H1 (cell line): ENCODE results near the gene TDRD9. TPM values are rescaled to one million over a fixed set of nuclear protein-coding genes. Genes with fewer than 3 reads are reported as not detected.

Experiments
- ASH2L ChIP-seq: fragments of 200-600, 300-600 bp; sonication (generic); IDR thresholded peaks from one replicate; pipeline ENCODE4 v1.7.1; 2017; ENCODE audit warnings: low read length
- MAFK ChIP-seq: IDR thresholded peaks from 2 replicates; pipeline ENCODE4 v1.6.1; 2012; ENCODE audit warnings: low read depth, mild to moderate bottlenecking, improper control_type of control experiment, low read length
- NRF1 ChIP-seq: IDR thresholded peaks from 2 replicates; pipeline ENCODE4 v1.6.1; 2011; ENCODE audit warnings: mild to moderate bottlenecking, low read depth, low read length, improper control_type of control experiment
- SIN3A ChIP-seq, 2 experiments: IDR thresholded peaks in 1 of 2; conservative IDR thresholded peaks in 1 of 2; 2 replicates each; pipeline ENCODE4 v1.6.1; 2011 to 2012; ENCODE audit warnings: low read length in 2 of 2, improper control_type of control experiment in 1 of 2, low read depth in 1 of 2, mild to moderate bottlenecking in 1 of 2
- SIX5 ChIP-seq: IDR thresholded peaks from 2 replicates; pipeline ENCODE4 v1.6.1; 2011; ENCODE audit warnings: mild to moderate bottlenecking, low read depth, low read length
- polyA plus RNA-seq, 7 experiments: library from polyadenylated mRNA; depleted of rRNA in 3 of 7; stranded (reverse) in 5 of 7; unstranded in 2 of 7; fragments of >200 nt in 5 of 7; fragments of 200-250 nt in 2 of 7; gene quantifications; 1 replicate in 5 of 7; 2 replicates in 1 of 7; 4 replicates in 1 of 7; pipeline versions ENCODE4 v1.2.1 to v1.2.3, GENCODE V29; 2011 to 2013; ENCODE audit warnings: missing spikeins in 2 of 7, mixed read lengths in 2 of 7
- total RNA-seq: library from RNA; stranded (reverse); fragmentation: NEBNext Ultra II Directional; extraction: Animal tissue kit (Norgen Biotek cat#: 25700); gene quantifications from 2 replicates; pipeline ENCODE4 v1.2.1, GENCODE V29; 2021
- TF ChIP-seq, protein P1 (sequence below): fragments of 300-600 bp; sonication (generic); IDR thresholded peaks from 2 replicates; pipeline ENCODE4 v1.7.1; 2012; ENCODE audit warnings: low read length, moderate library complexity, mild to moderate bottlenecking, inconsistent platforms; ENCODE audit not compliant: insufficient replicate concordance
- TF ChIP-seq, protein P2 (sequence below): IDR thresholded peaks from 2 replicates; pipeline ENCODE4 v1.6.1; 2011; ENCODE audit warnings: low read depth, mild to moderate bottlenecking, low read length; ENCODE audit not compliant: insufficient read depth
- TF ChIP-seq, protein P3 (sequence below), 3 experiments: IDR thresholded peaks; 1 replicate in 2 of 3; 2 replicates in 1 of 3; pipeline versions ENCODE4 v1.5.1 to v1.6.1; 2011; ENCODE audit warnings: low read length in 3 of 3, mild to moderate bottlenecking in 3 of 3, inconsistent platforms in 2 of 3, low read depth in 1 of 3, moderate library complexity in 1 of 3; ENCODE audit not compliant: insufficient read depth in 1 of 3; ENCODE audit errors: control extremely low read depth in 1 of 3

TDRD9 gene
- total and polyA plus RNA-seq, 2 of the 8 experiments (the other 6 are each of a cell fraction or from before 2014, with no cell fraction given), result not detected

DNA sequence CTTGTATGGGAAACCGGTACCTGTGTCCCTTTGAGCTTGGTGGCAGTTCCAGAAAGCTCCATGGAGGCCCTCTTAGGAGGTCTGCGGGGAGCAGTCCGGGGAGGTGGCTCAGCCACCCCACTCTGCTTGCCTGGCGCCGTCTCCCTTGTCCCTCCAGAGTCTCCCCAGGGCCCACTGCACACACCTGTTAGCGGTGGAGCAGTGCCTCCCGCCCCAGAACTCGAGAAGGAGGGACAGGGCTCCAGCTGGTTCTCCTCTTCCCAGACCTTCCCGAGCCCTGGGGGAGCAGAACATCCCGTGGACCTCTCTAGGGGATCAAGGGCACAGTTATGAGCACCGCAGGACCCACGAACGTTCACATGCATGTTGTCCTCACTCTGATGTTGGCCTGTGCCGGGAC, 168.1 kb downstream of the TDRD9 start (continued):
- TF ChIP-seq, protein P1, sequence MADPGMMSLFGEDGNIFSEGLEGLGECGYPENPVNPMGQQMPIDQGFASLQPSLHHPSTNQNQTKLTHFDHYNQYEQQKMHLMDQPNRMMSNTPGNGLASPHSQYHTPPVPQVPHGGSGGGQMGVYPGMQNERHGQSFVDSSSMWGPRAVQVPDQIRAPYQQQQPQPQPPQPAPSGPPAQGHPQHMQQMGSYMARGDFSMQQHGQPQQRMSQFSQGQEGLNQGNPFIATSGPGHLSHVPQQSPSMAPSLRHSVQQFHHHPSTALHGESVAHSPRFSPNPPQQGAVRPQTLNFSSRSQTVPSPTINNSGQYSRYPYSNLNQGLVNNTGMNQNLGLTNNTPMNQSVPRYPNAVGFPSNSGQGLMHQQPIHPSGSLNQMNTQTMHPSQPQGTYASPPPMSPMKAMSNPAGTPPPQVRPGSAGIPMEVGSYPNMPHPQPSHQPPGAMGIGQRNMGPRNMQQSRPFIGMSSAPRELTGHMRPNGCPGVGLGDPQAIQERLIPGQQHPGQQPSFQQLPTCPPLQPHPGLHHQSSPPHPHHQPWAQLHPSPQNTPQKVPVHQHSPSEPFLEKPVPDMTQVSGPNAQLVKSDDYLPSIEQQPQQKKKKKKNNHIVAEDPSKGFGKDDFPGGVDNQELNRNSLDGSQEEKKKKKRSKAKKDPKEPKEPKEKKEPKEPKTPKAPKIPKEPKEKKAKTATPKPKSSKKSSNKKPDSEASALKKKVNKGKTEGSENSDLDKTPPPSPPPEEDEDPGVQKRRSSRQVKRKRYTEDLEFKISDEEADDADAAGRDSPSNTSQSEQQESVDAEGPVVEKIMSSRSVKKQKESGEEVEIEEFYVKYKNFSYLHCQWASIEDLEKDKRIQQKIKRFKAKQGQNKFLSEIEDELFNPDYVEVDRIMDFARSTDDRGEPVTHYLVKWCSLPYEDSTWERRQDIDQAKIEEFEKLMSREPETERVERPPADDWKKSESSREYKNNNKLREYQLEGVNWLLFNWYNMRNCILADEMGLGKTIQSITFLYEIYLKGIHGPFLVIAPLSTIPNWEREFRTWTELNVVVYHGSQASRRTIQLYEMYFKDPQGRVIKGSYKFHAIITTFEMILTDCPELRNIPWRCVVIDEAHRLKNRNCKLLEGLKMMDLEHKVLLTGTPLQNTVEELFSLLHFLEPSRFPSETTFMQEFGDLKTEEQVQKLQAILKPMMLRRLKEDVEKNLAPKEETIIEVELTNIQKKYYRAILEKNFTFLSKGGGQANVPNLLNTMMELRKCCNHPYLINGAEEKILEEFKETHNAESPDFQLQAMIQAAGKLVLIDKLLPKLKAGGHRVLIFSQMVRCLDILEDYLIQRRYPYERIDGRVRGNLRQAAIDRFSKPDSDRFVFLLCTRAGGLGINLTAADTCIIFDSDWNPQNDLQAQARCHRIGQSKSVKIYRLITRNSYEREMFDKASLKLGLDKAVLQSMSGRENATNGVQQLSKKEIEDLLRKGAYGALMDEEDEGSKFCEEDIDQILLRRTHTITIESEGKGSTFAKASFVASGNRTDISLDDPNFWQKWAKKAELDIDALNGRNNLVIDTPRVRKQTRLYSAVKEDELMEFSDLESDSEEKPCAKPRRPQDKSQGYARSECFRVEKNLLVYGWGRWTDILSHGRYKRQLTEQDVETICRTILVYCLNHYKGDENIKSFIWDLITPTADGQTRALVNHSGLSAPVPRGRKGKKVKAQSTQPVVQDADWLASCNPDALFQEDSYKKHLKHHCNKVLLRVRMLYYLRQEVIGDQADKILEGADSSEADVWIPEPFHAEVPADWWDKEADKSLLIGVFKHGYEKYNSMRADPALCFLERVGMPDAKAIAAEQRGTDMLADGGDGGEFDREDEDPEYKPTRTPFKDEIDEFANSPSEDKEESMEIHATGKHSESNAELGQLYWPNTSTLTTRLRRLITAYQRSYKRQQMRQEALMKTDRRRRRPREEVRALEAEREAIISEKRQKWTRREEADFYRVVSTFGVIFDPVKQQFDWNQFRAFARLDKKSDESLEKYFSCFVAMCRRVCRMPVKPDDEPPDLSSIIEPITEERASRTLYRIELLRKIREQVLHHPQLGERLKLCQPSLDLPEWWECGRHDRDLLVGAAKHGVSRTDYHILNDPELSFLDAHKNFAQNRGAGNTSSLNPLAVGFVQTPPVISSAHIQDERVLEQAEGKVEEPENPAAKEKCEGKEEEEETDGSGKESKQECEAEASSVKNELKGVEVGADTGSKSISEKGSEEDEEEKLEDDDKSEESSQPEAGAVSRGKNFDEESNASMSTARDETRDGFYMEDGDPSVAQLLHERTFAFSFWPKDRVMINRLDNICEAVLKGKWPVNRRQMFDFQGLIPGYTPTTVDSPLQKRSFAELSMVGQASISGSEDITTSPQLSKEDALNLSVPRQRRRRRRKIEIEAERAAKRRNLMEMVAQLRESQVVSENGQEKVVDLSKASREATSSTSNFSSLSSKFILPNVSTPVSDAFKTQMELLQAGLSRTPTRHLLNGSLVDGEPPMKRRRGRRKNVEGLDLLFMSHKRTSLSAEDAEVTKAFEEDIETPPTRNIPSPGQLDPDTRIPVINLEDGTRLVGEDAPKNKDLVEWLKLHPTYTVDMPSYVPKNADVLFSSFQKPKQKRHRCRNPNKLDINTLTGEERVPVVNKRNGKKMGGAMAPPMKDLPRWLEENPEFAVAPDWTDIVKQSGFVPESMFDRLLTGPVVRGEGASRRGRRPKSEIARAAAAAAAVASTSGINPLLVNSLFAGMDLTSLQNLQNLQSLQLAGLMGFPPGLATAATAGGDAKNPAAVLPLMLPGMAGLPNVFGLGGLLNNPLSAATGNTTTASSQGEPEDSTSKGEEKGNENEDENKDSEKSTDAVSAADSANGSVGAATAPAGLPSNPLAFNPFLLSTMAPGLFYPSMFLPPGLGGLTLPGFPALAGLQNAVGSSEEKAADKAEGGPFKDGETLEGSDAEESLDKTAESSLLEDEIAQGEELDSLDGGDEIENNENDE, result no peak
- TF ChIP-seq NRF1 (no peak), MAFK (no peak), SIX5 (no peak), SIN3A (conservative IDR thresholded peaks at IDR 0.05 in 1 of 2, IDR thresholded peaks at IDR 0.05 in 1 of 2; ENCODE audit: low read depth in 1 of 2, low read length in 2 of 2) (no peak), ASH2L (no peak)
- TF ChIP-seq, protein P2, sequence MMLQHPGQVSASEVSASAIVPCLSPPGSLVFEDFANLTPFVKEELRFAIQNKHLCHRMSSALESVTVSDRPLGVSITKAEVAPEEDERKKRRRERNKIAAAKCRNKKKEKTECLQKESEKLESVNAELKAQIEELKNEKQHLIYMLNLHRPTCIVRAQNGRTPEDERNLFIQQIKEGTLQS, result no peak
- TF ChIP-seq, protein P3, sequence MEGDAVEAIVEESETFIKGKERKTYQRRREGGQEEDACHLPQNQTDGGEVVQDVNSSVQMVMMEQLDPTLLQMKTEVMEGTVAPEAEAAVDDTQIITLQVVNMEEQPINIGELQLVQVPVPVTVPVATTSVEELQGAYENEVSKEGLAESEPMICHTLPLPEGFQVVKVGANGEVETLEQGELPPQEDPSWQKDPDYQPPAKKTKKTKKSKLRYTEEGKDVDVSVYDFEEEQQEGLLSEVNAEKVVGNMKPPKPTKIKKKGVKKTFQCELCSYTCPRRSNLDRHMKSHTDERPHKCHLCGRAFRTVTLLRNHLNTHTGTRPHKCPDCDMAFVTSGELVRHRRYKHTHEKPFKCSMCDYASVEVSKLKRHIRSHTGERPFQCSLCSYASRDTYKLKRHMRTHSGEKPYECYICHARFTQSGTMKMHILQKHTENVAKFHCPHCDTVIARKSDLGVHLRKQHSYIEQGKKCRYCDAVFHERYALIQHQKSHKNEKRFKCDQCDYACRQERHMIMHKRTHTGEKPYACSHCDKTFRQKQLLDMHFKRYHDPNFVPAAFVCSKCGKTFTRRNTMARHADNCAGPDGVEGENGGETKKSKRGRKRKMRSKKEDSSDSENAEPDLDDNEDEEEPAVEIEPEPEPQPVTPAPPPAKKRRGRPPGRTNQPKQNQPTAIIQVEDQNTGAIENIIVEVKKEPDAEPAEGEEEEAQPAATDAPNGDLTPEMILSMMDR (IDR thresholded peaks at IDR 0.05; ENCODE audit: control extremely low read depth in 1 of 3, insufficient read depth in 1 of 3, low read depth in 1 of 3, low read length in 3 of 3), result no peak
